Measurements from ENCODE around the gene EDN2. TPM values are rescaled to one million over a fixed set of nuclear protein-coding genes. Genes with fewer than 3 reads are reported as not detected.
A peak's percentile ranks its signal among the peaks of the same experiment; 100 is the strongest.

The EDN2 gene
- total RNA-seq = not detected

- Mint-ChIP-seq H3K27me3 (peaks cover 14% of the 10 kb centered on the region), H3K4me3 (no peak within 1 kb of the TSS), H3K27ac (no peak within 1 kb of the TSS), H3K9me3 (peaks cover 4% of the 10 kb centered on the region), H3K36me3 (ENCODE audit: low read depth) (no peaks in the 10 kb centered on the region), H3K4me1 (peaks cover 16% of the 10 kb centered on the region)
- no peak for ATAC-seq (replicated peaks)
Measured at GRCh38 chr1:41484402-41485241, at the start of gene EDN2. Gene EDN2, minus strand, starts transcription at chr1:41484683. Its CDS starts 82 bp downstream, at chr1:41484601.

- H3K4me3 Mint-ChIP-seq = no peak overlapping the region
- H3K27me3 Mint-ChIP-seq = no peaks in the 10 kb centered on the region
- H3K36me3 Mint-ChIP-seq (ENCODE audit: low read depth) = peaks cover 52% of the 10 kb centered on the region
- H3K4me1 Mint-ChIP-seq = peaks cover 28% of the 10 kb centered on the region
- no peak for ATAC-seq (replicated peaks)
- peak overlapping the region; percentile 48 for H3K27ac Mint-ChIP-seq
- no peaks in the 10 kb centered on the region for H3K9me3 Mint-ChIP-seq
Measured at GRCh38 chr1:41533731-41534080, 49.2 kb upstream of the EDN2 start.

GRCh38 chr1:41533016-41533730 is 48.7 kb upstream of the EDN2 start:
- peak overlapping the region; percentile 48 for H3K27ac Mint-ChIP-seq
- peaks cover 28% of the 10 kb centered on the region for H3K4me1 Mint-ChIP-seq
- no peak overlapping the region for H3K4me3 Mint-ChIP-seq
- ATAC-seq (replicated peaks) = no peak
- no peaks in the 10 kb centered on the region for H3K27me3 Mint-ChIP-seq
- H3K36me3 Mint-ChIP-seq (ENCODE audit: low read depth) = peaks cover 49% of the 10 kb centered on the region
- H3K9me3 Mint-ChIP-seq = no peaks in the 10 kb centered on the region

GRCh38 chr1:41532206-41532975 is 47.9 kb upstream of the EDN2 start:
- Mint-ChIP-seq H3K27me3 (no peaks in the 10 kb centered on the region), H3K27ac (peak overlapping the region; percentile 26), H3K36me3 (ENCODE audit: low read depth) (peaks cover 41% of the 10 kb centered on the region), H3K4me3 (no peak overlapping the region), H3K4me1 (peaks cover 28% of the 10 kb centered on the region), H3K9me3 (no peaks in the 10 kb centered on the region)
- ATAC-seq (replicated peaks) = no peak

GRCh38 chr1:41530411-41530810 is 45.9 kb upstream of the EDN2 start:
- Mint-ChIP-seq H3K27me3 (no peaks in the 10 kb centered on the region), H3K9me3 (no peaks in the 10 kb centered on the region), H3K4me1 (peaks cover 35% of the 10 kb centered on the region), H3K27ac (peak overlapping the region; percentile 83), H3K4me3 (no peak overlapping the region), H3K36me3 (ENCODE audit: low read depth) (peaks cover 31% of the 10 kb centered on the region)
- no peak for ATAC-seq (replicated peaks)

- H3K4me3 Mint-ChIP-seq = no peak overlapping the region
- peaks cover 35% of the 10 kb centered on the region for H3K4me1 Mint-ChIP-seq
- H3K9me3 Mint-ChIP-seq = no peaks in the 10 kb centered on the region
- no peaks in the 10 kb centered on the region for H3K27me3 Mint-ChIP-seq
- H3K27ac Mint-ChIP-seq = peak overlapping the region; percentile 39
- H3K36me3 Mint-ChIP-seq (ENCODE audit: low read depth) = peaks cover 30% of the 10 kb centered on the region
- ATAC-seq (replicated peaks) = no peak
Measured at GRCh38 chr1:41529621-41530395, 45.3 kb upstream of the EDN2 start.

GRCh38 chr1:41528726-41529605 is 44.5 kb upstream of the EDN2 start:
- peak overlapping the region; percentile 39 for H3K27ac Mint-ChIP-seq
- H3K9me3 Mint-ChIP-seq = no peaks in the 10 kb centered on the region
- H3K4me1 Mint-ChIP-seq = peaks cover 30% of the 10 kb centered on the region
- H3K4me3 Mint-ChIP-seq = no peak overlapping the region
- no peaks in the 10 kb centered on the region for H3K27me3 Mint-ChIP-seq
- ATAC-seq (replicated peaks) = no peak
- peaks cover 35% of the 10 kb centered on the region for H3K36me3 Mint-ChIP-seq (ENCODE audit: low read depth)

GRCh38 chr1:41528106-41528505 is 43.6 kb upstream of the EDN2 start:
- no peak overlapping the region for H3K4me3 Mint-ChIP-seq
- H3K4me1 Mint-ChIP-seq = peaks cover 25% of the 10 kb centered on the region
- ATAC-seq (replicated peaks) = no peak
- no peaks in the 10 kb centered on the region for H3K27me3 Mint-ChIP-seq
- no peaks in the 10 kb centered on the region for H3K9me3 Mint-ChIP-seq
- H3K27ac Mint-ChIP-seq = no peak overlapping the region
- H3K36me3 Mint-ChIP-seq (ENCODE audit: low read depth) = peaks cover 35% of the 10 kb centered on the region

- no peaks in the 10 kb centered on the region for H3K27me3 Mint-ChIP-seq
- peaks cover 40% of the 10 kb centered on the region for H3K36me3 Mint-ChIP-seq (ENCODE audit: low read depth)
- H3K9me3 Mint-ChIP-seq = no peaks in the 10 kb centered on the region
Measured at GRCh38 chr1:41526956-41527561, 42.6 kb upstream of the EDN2 start.

GRCh38 chr1:41525891-41526587 is 41.6 kb upstream of the EDN2 start:
- H3K4me3 Mint-ChIP-seq = no peak overlapping the region

More at GRCh38 chr1:41526956-41527561, 42.6 kb upstream of the EDN2 start:
- Mint-ChIP-seq H3K4me1 (peaks cover 25% of the 10 kb centered on the region), H3K4me3 (no peak overlapping the region), H3K27ac (no peak overlapping the region)
- ATAC-seq (replicated peaks) = no peak

GRCh38 chr1:41524676-41525675 is 40.5 kb upstream of the EDN2 start:
- H3K36me3 Mint-ChIP-seq (ENCODE audit: low read depth) = peaks cover 55% of the 10 kb centered on the region
- peaks cover 14% of the 10 kb centered on the region for H3K4me1 Mint-ChIP-seq
- no peak overlapping the region for H3K27ac Mint-ChIP-seq
- ATAC-seq (replicated peaks) = no peak
- H3K27me3 Mint-ChIP-seq = no peaks in the 10 kb centered on the region
- H3K4me3 Mint-ChIP-seq = no peak overlapping the region
- H3K9me3 Mint-ChIP-seq = no peaks in the 10 kb centered on the region

More at GRCh38 chr1:41525891-41526587, 41.6 kb upstream of the EDN2 start:
- Mint-ChIP-seq H3K27me3 (no peaks in the 10 kb centered on the region), H3K9me3 (no peaks in the 10 kb centered on the region), H3K36me3 (ENCODE audit: low read depth) (peaks cover 50% of the 10 kb centered on the region), H3K4me1 (peaks cover 22% of the 10 kb centered on the region), H3K27ac (no peak overlapping the region)
- ATAC-seq (replicated peaks) = no peak
